Mammary epithelial cell (primary cell): Measurements from ENCODE around the gene BCL2L1.

Source experiments
- CTCF ChIP-seq, 2 donors: IDR thresholded peaks in 1 of 2; conservative IDR thresholded peaks in 1 of 2; 2 replicates each; pipeline ENCODE4 v1.5.1; 2011 to 2012; ENCODE audit warnings: inconsistent platforms in 2 of 2, low read length in 2 of 2, mild to moderate bottlenecking in 2 of 2, control low read depth in 1 of 2, low read depth in 1 of 2; ENCODE audit not compliant: insufficient read depth in 1 of 2; ENCODE audit errors: extremely low read depth in 1 of 2
- EZH2 ChIP-seq: IDR thresholded peaks from 2 replicates; pipeline ENCODE4 v1.6.1; 2012; ENCODE audit warnings: low read length, inconsistent platforms, borderline replicate concordance

GRCh38 chr20:31676609-31676989, 46.1 kb downstream of the BCL2L1 start:
- TF ChIP-seq CTCF (conservative IDR thresholded peaks at IDR 0.05 in 1 of 2, IDR thresholded peaks at IDR 0.05 in 1 of 2; ENCODE audit: extremely low read depth in 1 of 2, insufficient read depth in 1 of 2, low read depth in 1 of 2, low read length in 2 of 2) = no peak
- no peak for TF ChIP-seq EZH2
